Mucosa of descending colon (tissue), 3 donors: Measurements from ENCODE around the gene OR8G5. TPM values are rescaled to one million over a fixed set of nuclear protein-coding genes. Genes with fewer than 3 reads are reported as not detected.

Source experiments
- ATAC-seq: fragments of 200-7000 bp; cut with Tn5 transposase; one replicate; pipeline ENCODE4 v1.9.1; 2020; ENCODE audit warnings: mild to moderate bottlenecking, moderate library complexity
- DNase-seq, 3 donors: peaks; one replicate each; pipeline ENCODE4 v3.0.0-alpha.2; 2020
- H3K36me3 ChIP-seq: fragments of 200-600 bp; one replicate; pipeline ENCODE4 v1.8.0; 2021; ENCODE audit warnings: low read depth, mild to moderate bottlenecking
- H3K4me1 ChIP-seq: fragments of 200-600 bp; one replicate; pipeline ENCODE4 v1.8.0; 2021; ENCODE audit warnings: low read depth, mild to moderate bottlenecking
- H3K4me3 ChIP-seq: fragments of 200-600 bp; one replicate; pipeline ENCODE4 v1.8.0; 2021; ENCODE audit warnings: mild to moderate bottlenecking
- H3K9me3 ChIP-seq: fragments of 200-600 bp; one replicate; pipeline ENCODE4 v1.8.0; 2021; ENCODE audit warnings: mild to moderate bottlenecking
- intact Hi-C, 2 donors: fragments of 100-400 bp; cut with DNase I in 1 of 2; cut with micrococcal nuclease in 1 of 2; formaldehyde crosslinking; loops; one replicate each; pipeline versions ENCODE4 v1.11.0 to v1.11.1; 2022; cut with DNase I, micrococcal nuclease
- total RNA-seq, 3 donors: library from RNA; stranded (reverse); fragmentation: NEBNext Ultra II Directional in 2 of 3; extraction: Animal tissue kit (Norgen Biotek cat#: 25700) in 2 of 3; gene quantifications; one replicate each; pipeline versions ENCODE4 v1.2.1 to v1.2.4, GENCODE V29; 2021 to 2023
- TF ChIP-seq, protein P1 (sequence below): fragments of 200-600 bp; IDR thresholded peaks from one replicate; pipeline ENCODE4 v1.8.0; 2022; ENCODE audit warnings: antibody characterized with exemption, mild to moderate bottlenecking
- donor health status: DM: no; HTN: no; CAD: no; lungs with moderate emphysema.
- donor health status: DM: no; HTN: no; CAD: no.
- donor health status: DM: no; HTN: yes; CAD: no.

Gene OR8G5
- total RNA-seq, 3 donors from 2014 or later, result not detected

DNA sequence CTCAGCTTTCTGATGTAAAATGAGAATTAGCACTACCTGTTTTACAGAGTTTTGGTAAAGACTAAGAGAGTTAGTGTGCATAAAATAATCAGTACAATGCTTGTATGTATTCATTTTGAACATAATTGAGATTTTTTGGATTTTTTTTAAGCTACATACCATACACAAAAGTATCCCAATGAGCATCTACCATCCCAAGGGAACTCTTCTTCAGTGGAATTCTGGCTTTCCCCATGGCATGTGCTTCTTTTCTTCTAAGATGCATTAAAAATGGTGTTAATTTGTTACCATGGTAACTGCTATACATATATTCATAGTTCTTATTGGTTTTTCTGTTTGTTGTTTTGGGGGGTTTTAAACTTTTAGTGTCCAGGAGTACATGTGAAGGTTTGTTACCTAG lies 39.8 kb downstream of the OR8G5 start:
- intact Hi-C loops, result no loop called here
- no peak for ATAC-seq
- no peak overlapping the region for H3K4me3 ChIP-seq
- no peak for DNase-seq
- H3K36me3 ChIP-seq, result no peaks in the 10 kb centered on the region
- no peaks in the 10 kb centered on the region for H3K9me3 ChIP-seq
- TF ChIP-seq, protein P1, sequence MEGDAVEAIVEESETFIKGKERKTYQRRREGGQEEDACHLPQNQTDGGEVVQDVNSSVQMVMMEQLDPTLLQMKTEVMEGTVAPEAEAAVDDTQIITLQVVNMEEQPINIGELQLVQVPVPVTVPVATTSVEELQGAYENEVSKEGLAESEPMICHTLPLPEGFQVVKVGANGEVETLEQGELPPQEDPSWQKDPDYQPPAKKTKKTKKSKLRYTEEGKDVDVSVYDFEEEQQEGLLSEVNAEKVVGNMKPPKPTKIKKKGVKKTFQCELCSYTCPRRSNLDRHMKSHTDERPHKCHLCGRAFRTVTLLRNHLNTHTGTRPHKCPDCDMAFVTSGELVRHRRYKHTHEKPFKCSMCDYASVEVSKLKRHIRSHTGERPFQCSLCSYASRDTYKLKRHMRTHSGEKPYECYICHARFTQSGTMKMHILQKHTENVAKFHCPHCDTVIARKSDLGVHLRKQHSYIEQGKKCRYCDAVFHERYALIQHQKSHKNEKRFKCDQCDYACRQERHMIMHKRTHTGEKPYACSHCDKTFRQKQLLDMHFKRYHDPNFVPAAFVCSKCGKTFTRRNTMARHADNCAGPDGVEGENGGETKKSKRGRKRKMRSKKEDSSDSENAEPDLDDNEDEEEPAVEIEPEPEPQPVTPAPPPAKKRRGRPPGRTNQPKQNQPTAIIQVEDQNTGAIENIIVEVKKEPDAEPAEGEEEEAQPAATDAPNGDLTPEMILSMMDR, result no peak
- no peaks in the 10 kb centered on the region for H3K4me1 ChIP-seq

GRCh38 chr11:124297921-124298320 lies 41.7 kb downstream of the OR8G5 start:
- H3K4me1 ChIP-seq, result no peaks in the 10 kb centered on the region
- H3K9me3 ChIP-seq, result no peaks in the 10 kb centered on the region
- no peak for DNase-seq
- no peak for ATAC-seq
- intact Hi-C loops, result no loop called here
- TF ChIP-seq, protein P1, result no peak
- H3K36me3 ChIP-seq, result no peaks in the 10 kb centered on the region
- no peak overlapping the region for H3K4me3 ChIP-seq

DNA sequence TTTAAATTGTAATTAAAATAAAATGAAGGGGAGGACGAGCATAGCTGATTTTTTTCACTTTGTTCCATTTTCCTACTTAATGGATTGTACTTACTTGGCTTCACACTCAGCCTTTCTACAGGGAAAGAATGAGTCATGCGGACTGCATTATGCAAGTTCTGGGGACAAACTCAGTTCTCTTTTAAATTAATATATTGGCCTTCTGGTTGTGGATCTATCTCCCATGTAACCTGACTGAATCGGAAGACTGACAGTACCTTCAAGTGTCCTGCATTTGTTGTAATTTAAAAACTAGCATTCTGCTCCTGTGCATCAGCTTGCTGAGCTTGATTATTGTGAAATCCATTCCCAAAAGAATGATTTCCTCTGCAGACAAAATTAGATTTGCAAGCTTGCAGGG lies 45.4 kb downstream of the OR8G5 start:
- ATAC-seq (no peak), DNase-seq (no peak)
- H3K36me3 ChIP-seq, result no peaks in the 10 kb centered on the region
- TF ChIP-seq, protein P1, result no peak
- H3K4me3 ChIP-seq, result no peak overlapping the region
- H3K9me3 ChIP-seq, result no peaks in the 10 kb centered on the region
- intact Hi-C loops, result no loop called here
- no peaks in the 10 kb centered on the region for H3K4me1 ChIP-seq

DNA sequence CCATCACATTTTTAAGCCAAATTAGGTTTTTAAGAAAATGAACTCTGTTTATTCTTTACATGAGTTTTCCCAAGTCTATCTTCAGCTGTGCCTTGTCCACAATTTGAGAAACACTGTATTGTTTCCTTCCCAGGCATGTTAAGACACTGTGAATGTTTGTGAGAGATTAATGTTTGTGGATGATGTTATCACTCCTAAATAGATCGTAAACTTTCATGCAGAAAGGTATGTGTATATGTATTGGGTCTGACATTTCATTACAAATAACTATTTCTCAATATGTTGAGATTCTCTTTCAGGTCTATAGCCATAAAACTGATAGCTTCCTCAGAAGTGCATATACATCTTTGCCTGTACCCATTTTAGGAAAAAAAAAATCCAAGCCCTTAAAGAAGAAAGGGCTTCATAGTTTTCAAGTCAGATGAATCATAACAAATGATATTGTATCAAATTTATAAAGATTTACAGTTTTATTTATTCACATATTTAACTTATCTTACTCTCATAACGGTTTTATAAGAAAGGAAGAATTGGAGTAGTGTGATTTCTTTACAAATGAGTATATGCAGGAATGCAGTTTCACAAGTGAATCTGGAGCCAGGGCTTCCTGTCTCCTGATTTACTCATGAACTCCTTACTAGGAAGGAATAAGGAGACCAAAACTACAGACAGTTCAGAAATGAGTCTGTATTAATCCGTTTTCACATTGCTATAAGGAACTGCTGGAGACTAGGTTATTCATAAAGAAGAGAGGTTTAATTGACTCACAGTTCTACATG lies 46.4 kb downstream of the OR8G5 start:
- no peaks in the 10 kb centered on the region for H3K36me3 ChIP-seq
- DNase-seq (no peak), ATAC-seq (no peak)
- no peaks in the 10 kb centered on the region for H3K4me1 ChIP-seq
- intact Hi-C loops, result no loop called here
- TF ChIP-seq, protein P1, result no peak
- no peak overlapping the region for H3K4me3 ChIP-seq
- no peaks in the 10 kb centered on the region for H3K9me3 ChIP-seq

DNA sequence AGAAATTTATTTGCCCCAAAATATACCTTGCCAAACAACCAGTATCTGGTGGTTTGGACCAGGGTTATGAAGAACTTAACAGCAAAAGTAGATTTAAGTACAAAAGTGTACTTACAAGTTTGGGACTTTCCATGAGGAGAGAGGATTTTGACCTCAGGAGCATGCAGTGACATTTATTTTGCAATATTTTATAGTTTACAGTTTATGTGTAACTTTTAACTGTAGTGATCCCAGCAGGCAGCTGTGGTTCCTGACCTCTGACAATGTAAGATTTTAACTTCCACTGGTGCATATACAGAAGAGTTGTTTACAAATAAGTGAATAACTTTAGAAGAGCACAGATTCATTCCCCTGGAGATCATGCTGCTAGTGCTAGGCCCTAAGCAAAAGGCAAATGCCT lies 50.9 kb downstream of the OR8G5 start:
- H3K4me3 ChIP-seq, result no peak overlapping the region
- TF ChIP-seq, protein P1, result no peak
- intact Hi-C loops, result no loop called here
- no peak for DNase-seq
- peak; percentile 34 for ATAC-seq
- no peaks in the 10 kb centered on the region for H3K36me3 ChIP-seq
- H3K4me1 ChIP-seq, result no peaks in the 10 kb centered on the region
- H3K9me3 ChIP-seq, result no peaks in the 10 kb centered on the region
